GM18520 (cell line): ENCODE measurements around the gene LRP5.

Experiments used
- ATAC-seq: cut with Tn5 transposase; IDR thresholded peaks from one replicate; pipeline ENCODE4 v1.9.1; 2021; ENCODE audit not compliant: unreplicated experiment

The LRP5 gene

DNA sequence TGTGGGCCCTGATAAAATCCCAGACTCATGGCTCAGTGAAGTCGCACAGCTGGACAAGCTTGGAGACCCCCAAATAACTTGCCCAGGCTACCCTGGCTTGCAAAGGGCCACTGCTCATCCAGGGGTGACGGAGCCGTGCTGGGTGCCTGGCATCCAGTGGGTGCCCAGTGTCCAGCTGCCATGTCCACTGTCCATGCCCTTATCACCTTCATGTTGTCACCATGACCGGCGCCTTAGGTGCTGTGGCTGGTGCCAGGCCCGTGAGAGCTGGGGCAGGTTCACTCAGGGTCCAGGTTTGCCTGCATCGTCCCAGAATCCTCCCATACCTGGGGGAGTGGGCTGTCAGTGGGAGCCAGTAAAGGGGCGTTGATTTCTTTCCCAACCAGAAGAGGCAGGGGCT is 57.4 kb downstream of the LRP5 start:
- ATAC-seq, result no peak

DNA sequence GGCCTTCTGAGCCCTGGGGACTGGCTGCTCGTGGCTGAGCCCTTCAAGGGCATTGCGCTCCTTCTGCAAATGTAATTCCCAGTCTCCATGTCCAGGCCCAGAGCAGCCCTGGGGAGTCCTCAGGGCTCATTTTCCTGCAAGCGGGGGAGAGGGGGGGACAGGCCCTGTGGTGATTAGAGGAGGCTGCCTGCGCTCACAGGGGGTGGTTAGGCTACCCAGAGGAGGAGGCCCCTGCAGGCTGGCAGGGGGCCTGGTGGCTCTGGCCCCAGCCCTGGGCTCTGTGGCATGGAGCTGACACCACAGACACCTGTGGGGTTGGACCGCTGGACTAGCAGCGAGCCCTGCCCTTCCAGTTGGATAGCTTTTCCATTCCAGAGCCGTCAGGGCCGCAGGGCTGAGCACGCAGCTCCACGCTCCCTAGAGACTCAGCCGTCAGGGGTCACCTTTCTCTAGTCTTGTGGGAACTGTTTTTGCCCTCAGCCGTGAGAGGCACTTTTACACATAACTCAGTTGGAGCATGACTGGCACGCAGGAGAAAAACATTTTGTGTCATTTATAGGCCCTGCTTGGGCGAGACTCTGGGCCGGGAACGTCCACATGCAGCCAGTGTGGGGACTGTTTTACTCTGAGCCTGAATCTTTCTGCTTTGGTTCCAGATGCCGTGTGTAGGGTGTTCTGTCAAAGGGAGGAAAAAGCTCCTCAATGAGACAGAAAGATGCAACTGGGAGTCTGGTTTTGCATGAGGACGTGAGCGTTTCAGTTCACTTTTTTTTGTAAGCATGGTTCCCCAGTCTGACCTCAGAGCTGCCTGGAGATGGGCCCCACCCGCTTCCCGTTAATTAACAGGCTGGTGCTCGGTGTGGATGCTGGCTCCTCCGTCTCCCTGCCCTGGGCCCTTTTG is 58.1 kb downstream of the LRP5 start:
- ATAC-seq, result peak; percentile 44

DNA sequence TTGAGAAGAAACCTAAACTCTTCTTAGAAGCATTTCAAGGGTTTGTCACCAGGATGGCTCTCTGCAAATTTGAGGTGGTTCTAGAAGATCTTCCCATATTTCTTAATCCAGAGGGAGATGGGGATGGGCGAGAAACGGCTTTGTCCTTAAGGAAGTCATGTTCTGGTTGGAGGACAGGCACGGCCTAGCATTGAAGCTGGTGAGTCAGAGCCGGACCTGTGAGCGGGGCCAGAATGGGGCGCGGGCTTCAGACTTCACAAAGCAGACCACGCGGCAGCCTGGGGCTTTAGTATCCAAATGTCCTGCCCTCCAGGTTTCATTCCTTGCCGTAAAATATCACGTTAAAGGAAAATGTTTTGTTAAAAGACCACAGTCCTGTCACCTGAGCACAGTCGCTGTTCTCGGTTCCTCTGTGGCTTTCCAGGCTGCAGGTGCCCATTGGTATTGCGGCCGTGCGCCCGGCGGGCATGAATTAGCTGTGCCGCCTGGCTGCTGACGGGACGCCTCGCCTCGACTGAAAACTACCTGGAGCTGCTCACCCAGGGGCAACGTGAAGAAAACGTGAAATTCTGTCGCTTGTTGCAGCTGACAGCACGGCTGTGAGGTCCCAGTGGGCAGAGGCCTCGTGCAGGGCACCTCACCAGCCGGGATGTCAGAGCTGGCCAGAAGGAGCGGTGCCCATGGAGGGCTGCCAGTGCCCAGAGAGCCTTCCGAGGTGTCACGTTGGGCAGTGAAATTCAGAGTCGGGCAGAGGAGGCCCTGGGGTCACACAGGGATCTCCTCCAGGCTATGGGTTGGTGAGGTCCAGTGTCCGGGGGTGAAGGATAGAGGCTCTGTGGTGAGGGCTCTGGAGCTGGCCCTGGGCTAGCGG is 59.0 kb downstream of the LRP5 start:
- no peak for ATAC-seq

DNA sequence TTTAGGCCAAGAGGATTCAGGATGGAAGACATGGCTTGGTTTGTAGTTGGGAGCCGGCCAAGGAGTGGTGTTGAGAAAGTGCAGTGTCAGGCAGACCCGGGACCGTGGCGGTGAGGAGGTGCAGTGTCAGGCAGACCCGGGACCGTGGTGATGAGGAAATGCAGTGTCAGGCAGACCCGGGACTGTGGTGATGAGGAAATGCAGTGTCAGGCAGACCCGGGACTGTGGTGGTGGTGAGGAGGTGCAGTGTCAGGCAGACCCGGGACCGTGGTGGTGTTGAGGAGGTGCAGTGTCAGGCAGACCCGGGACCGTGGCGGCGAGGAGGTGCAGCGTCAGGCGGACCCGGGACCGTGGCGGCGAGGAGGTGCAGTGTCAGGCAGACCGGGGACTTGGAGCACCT is 59.7 kb downstream of the LRP5 start:
- no peak for ATAC-seq

DNA sequence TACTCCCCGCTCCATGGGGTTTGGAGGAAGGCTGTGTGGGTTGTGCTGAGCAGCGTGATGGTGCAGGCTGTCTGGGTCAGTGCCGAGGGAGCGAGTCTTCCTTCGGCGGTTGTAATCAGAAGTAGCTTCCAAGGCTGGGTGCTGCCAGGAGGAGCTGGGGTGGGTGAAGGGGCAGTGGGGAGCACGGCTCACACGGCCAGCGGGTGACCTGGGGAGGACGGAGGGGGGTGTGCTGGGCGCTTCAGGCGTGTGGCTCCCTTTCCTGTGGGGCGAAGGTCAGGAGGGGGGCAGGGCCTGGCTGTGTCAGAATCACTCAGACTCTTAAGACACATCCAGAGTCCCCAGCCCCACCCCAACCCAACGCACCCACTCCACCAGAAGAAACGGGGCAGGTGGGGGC is 60.2 kb downstream of the LRP5 start:
- ATAC-seq, result no peak

DNA sequence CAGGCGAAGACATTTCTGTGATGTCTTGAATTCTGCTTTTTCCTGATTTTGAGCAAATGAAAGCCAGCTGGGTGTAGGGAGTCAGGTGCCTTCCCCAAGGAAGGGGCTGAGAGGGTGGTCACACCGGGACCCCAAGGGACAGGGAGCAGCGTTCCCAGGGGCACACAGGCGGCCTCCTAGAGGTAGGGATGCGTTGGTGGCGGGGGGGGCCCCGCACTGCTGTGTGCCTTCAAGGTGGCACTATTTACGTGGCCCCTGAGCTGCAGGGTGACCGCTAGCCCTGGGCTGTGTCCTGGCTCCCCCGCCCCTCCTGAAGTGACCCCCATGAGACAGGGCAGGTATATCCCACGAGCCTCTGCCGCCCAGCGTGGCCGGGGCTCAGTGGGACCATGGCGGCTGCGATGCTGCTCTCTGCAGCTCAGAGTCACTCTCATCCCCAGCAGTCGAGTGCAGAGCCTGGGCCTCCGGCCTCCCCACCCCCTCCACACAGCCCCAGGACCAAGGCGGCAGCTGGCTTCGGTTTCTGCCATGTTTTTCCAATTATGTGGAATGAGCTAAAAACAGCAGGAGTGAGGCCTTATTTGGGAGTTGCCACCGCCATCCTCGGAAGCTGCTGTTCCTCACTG is 60.9 kb downstream of the LRP5 start:
- no peak for ATAC-seq

DNA sequence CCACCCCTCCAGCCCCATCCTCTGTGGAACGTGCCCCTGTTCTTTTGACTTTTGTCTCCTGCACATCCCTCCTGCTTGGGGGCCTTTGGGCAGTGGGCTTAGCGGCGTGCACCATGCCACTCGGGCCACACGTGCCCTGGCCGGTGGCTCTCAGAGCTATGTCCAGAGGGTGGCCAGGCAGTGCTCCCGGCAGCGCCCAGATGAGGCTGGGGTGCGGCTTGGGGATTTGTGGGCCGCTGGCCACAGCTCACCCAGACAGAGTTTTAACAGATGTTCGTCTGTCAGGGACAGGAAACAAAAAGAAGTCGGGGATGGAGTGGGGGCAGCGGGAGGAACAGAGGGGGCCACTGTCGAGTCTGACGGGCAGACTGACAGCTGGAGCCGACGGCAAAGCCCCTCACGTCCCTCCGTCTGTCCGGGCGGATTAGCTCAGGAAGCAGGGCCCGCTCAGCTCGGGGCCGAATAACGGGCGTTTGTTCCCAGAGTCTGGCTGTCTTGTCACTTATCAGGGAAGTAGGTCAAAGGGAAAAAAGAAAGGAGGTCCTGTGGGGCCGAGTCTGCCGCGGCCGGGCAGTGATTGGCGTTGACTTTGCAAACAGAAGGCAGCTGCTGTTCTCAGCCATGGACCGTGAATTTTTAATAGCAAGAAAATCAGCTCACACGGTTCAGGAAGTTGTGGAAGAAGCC is 61.6 kb downstream of the LRP5 start:
- no peak for ATAC-seq

DNA sequence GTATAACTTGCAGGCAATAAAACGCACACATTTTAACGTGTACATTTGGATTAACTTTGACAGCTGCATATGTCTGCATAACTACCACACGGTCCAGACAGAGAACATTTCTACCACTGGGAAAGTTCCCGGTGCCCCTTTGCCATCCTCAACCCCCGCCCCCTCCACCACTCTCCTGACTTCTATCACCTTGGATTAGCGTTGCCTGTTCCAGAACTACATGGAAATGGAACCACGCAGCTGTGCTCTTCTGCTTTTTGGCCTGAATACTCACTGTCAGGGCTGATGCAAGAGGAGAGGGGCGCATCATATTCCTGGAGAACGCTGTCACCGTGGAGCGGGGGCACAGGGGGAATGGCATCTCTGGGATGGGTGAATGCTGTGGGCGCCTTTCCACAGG is 62.1 kb downstream of the LRP5 start:
- ATAC-seq, result no peak

DNA sequence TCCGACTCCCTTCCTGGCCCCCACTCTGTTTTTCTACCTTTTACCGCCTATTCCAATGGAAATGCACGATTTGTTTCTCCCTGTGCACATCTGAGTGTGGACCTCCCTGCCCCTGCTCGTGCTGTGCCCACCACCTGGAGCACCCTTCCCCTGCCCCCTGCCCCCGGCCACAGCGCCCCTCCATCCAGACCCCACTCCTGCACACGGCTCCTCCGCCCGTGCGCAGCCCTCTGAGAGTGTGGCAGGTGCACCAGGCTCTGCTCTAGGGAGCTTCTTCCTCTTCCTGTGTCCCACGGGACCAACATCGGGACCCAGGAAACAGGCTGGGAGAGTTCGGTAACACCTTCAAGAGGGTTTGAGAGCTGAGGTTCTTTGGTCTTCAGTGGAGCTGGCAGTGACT is 62.9 kb downstream of the LRP5 start:
- ATAC-seq, result no peak

DNA sequence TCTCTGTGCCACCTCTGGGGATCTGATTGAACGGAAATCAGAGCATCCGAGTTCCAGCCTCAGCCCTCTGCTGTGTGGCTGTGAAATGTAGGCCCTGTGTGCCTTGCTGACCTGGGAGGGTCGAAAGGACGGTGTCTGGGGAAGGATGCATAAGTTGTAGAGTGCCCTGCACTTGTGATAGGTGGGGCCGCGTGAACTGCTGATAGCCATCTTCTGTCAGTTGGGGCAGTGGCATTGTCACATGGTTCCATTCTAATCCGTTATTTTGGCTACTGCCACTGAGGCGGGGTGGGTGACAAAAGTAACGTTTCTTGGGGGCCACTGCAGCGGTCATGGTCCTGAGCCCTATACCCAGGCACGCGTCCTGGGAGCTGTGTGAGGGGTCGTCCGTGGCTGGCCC is 63.4 kb downstream of the LRP5 start:
- ATAC-seq, result no peak

DNA sequence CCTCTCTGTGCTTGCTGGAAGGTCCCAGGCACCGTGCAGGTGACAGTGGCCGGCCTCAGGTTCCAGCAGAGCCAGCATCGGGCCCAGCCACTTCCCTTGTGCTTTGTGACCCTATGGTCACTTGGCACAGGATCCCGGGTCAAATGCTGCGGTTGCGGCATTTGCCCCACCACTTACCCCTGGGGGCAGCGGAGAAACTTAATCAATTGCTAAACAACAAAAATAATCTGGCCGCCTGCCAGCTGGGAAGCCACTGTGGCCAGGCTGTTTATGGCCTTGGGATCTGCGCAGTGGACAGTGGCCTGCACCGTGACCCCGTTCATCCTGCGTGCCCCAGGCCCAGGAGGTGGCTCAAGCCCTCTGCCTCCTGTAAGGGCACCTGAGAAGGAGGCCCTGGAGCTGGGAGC is 65.0 kb downstream of the LRP5 start:
- no peak for ATAC-seq

DNA sequence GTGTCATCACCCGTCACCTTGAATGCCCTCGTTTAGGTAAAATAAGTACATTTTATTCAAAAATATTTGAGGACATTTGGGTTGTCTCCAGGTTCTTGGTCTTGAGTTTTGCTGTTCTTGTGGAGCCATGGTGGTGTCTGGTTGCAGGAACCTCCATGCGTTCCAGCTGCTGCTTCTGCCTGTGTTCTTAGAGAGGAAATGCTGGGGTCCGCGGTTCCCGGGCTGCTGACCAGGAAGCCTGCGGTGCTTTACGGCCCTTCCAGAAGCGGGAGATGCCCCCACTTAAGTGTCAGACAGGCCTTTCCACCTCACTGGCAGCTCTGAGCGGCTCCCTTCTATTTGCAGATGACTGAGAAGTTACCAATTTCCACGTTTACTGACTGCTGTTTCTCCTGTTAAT is 66.8 kb downstream of the LRP5 start:
- ATAC-seq, result no peak

DNA sequence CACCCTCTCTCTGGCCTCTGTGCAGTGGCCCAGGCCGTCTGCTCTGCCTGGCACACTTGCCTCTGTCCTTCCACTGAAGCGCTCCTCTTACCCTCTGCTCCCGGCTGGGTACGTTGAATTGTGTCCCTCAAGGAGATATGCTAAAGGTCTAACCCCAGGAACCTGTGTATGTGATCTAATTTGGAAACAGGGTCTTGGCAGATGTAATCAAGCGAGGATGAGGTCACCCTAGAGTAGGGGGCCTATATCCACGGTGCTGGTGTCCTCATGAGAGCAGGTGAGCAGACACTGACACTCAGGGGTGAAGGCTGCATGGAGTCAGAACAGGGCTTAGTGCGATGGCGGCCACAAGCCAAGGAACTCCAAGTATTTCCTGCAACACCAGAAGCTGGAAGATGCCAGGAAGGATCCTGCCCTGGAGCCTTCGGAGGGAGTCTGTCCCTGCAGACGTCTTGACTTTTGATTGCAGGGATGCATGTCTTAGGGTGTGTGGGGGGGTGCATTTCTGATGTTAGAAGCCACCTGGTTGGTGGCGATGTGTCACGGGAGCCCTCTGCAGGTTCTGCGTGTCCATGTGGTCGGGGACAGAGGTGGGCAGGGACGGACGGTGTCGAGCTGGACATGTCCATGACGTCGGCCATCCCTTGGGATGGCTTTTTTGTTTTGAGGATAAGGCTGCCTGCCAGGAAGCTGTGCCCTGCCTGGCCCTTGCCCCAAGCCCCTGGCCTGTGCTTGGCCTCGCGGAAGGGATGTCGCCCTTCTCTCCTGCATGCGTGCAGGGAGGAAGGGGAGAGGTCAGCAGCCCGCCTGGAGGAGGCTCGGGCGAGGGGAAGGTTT is 68.6 kb downstream of the LRP5 start:
- ATAC-seq, result no peak

DNA sequence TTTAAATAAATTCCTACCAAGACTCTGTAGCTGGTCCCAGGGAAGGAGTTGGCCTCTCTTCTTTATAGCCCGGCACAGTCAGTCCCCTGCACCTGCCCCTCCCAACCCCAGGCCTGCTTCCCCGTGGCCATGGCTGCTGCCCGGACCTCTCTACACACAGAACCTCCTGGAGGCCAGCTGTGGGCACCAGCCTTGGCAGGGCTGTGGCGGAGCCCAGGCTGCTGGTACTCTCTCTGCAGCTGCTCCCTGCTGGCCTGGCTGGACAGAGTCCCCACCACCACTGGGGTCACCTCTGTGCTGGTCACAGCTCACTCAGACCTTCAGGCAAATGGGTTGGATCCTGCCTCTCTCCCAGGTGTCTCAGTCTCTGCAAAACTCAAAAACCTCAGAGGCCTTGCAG is 69.3 kb downstream of the LRP5 start:
- ATAC-seq, result no peak

DNA sequence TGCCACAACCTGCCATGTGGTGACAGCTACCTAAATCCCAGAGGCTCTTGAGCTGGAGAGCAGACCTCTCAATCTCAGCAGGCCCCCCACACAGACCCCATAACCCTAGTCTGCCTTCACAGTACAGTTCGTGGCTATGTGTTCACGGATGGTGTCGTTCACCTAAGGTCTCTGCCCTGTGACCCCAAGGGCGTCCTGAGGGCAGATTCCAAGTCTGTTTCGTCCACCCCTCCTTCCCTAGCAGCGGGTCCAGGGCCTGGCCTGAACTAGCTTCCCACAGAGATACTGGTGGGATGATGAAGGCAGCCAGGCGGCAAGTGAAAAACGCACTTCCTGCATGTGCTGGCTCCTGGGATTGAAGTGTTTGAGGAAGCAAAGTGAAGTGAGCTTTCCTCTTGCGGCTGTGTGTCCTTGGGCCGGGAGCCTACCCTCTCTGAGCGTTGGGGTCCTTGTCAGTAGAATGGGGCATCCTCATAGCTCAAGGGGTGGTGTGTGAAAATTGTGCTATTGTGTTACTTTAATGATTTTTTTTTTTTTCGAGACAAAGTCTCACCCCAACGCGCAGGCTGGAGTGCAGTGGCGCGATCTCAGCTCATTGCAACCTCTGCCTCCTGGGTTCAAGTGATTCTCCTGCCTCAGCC is 70.1 kb downstream of the LRP5 start:
- no peak for ATAC-seq

DNA sequence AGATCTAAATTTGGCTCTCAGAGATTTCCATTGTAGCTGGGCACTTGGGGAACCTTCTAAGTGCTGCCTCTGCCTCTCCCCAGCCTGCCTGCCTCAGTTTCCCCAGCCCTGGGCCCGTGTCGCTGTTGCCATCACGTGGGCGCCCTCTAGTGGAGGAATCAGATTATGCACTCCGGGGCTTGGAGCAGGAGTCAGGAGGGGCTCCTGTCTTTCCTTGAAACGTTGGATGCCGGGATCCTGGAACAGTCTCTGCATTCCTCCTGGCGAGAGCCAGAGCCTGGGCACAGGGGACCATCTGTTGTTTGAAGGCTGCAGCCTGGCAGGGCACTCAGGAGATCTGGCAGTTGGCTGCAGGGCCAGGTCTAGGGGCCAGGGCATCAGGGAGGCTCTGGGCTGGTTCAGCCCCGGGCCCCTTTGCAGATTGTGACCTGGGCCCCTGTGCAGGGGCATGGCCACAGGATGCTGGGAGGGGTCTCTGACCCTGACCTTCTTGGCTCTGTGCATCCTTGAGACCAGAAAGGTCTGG is 71.6 kb downstream of the LRP5 start:
- ATAC-seq, result no peak

DNA sequence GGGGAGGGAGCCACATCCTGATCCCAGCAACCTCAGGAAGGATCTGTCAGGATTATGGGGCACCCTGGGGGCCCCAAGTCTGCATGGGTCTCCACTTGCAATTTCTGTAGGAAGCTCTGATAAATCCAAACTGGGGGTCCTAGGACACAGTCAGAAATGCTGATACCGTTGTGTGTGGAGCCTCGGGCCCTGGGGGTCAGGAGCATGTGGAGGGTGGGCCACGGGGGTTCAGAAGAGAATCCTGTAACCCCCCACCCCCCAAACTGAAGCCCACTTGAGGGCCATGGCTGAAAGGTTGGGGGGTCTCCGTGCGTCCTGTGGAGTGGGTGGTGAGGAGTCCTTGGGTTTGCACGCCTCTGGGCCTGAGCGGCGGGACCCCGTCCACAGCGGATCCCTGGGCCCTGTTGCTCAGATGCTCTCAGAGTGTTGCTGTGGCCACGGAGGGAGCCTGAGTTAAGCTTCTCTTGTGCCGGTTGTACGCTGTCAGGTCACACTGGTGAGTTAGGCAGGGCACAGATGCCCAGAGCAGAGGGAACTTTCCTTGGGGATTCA is 72.2 kb downstream of the LRP5 start:
- ATAC-seq, result no peak

DNA sequence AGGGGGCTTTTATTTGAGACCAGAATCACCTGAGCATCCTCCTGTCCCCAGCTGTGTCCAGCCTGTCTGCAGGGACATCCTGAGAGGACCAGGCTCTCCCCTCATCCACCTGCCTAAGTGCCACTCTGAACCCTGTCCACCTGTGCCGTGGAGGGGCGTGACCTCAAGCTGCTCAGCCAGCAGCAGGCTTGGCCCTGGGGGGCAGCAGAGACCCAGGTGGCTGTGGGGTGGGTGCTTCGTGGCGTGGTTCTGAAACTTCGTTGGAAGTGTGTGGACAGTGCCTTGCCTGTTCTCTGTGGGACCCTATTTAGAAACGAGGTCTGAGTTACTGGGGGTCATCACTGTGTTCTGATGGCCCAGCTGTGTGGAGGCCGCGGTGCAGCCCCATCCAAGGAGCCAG is 72.7 kb downstream of the LRP5 start:
- ATAC-seq, result no peak

DNA sequence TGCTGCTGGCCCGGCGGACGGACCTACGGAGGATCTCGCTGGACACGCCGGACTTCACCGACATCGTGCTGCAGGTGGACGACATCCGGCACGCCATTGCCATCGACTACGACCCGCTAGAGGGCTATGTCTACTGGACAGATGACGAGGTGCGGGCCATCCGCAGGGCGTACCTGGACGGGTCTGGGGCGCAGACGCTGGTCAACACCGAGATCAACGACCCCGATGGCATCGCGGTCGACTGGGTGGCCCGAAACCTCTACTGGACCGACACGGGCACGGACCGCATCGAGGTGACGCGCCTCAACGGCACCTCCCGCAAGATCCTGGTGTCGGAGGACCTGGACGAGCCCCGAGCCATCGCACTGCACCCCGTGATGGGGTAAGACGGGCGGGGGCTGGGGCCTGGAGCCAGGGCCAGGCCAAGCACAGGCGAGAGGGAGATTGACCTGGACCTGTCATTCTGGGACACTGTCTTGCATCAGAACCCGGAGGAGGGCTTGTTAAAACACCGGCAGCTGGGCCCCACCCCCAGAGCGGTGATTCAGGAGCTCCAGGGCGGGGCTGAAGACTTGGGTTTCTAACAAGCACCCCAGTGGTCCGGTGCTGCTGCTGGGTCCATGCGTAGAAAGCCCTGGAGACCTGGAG is 74.1 kb downstream of the LRP5 start:
- ATAC-seq, result no peak
